GM19099 (cell line): ENCODE data around the gene PSAPL1.

Source experiments
- POLR2A ChIP-seq: IDR thresholded peaks from 3 replicates; pipeline ENCODE4 v1.6.1; 2011; ENCODE audit warnings: low read depth; ENCODE audit not compliant: insufficient read length; ENCODE audit errors: extremely low read depth

PSAPL1 gene

DNA sequence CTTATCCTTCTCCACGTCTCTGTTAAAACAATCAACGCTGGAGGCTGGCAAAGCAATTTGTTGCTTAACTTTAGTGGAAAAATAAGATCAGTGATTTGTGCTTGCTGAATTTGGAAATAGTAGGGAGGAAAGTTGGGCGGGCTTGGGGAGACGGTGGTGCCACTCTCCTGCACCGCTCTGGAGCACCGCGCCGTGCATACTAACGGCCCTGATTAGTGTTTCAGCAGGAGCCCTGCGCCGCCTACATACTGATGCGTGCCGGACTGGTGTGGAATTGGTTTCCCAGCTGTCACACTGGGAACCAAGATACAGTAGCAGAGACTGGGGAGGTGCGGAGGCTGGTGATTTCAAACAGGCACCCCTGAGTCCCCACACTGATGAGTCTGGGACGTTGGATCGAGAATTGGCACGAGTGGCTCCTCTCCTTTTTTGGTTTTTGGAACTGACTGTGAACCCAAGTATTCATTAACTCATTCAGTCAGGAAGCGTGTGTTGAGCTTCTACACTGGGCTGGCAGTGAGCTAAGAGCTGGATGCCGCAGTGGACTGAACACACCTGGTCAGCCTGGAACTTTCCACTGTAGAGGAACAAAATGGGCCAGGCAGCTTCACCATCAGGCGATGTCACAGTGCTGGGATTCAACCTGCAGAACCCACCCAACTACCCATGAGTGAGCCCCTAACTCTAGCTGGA is 29.0 kb upstream of the PSAPL1 start:
- no peak for TF ChIP-seq POLR2A

DNA sequence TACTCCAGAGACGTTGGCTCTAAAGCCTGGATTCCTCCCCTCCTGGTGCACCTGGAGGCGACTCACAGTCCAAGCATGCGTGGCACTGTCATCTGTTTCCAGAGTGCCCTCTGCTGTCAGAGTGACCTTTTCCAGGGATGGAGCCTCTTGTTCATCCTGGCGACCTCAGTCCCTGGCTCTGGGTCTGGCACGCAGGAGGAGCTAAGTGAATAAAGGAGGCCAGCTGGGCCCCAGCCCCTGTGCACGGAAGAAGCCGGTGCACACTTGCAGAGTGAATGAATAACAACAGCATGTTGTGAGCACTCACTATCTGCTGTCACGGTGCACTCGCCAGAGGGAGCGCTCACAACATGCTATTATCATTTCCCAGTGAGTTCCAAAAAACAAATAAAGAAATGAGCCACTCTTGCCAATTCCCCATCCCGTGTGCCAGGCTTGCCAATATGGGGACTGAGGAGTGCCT is 27.8 kb upstream of the PSAPL1 start:
- no peak for TF ChIP-seq POLR2A

DNA sequence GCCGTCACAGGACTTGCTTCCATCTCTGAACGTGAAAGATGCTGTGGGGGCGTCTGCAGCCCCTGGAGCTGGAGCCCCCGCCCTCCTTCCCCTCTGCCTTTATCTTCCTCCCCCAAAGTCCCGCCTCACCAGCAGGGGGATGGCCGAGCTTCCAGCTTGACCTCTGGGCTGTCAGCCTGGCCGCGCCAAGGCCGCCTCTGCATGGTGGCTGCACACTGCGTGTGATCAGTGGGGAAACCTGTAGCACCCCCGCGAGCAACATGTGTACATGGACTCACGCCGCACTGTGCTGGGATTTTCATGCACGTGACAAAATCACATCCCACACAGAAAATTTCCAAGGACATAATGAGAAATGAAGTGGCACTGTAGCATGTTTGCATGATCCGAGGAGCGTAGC is 26.5 kb upstream of the PSAPL1 start:
- TF ChIP-seq POLR2A: no peak

DNA sequence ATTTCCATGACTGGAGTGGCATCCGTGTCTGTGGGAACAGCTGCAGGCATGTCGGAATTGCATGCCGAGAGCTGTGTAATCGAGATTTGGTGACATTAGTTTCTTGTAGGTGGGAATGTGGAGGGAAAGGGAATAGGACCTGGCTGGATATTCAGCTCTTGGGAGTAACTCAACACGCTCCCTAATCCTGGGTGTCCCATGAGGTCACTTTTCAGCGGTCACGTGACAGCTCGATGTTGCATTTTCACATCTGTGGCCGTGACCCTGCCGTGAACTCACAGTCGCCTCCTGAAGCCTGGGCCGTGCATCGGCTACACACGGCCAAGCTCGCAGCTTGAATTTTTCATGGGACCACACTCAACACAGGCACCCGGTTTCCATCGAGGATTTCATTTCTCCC is 25.8 kb upstream of the PSAPL1 start:
- no peak for TF ChIP-seq POLR2A

DNA sequence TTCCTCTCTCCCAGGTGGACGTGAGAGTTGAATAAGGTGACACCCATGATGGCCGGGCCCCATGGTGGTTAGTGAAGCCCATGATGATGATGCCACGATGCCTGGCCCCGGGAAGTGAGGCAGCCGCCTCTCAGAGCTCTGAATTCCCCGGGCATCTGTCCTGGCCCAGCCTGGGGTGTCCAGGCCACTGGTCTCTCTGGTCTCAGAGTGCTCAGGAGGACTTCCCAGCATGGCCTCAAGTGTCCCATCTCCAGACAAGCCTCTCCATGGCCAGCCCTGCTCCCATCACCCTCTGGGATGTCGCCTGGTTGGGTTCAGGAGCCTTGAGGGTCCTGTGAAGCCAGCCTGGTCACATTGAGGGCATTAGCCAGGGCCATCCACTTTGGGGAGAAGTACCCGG is 24.7 kb upstream of the PSAPL1 start:
- no peak for TF ChIP-seq POLR2A

DNA sequence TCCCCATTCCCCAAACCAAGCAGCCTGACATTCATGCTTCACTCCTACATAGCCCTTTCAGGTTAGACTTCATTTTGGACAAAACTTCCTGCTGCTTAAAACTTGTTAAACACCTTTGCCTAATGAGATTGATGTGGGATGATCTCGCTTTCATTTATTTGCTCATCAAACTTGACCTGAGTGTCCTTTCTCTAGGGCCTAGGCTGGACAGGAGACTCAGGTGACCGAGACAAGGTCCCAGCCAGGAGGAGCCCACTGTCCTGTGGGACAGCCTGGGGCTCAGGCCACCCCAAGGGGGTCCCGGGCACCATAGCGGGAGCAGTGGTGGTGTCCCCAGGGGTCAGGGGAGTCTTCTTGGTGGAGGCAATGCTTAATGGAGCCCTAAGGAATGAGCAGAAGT is 23.7 kb upstream of the PSAPL1 start:
- TF ChIP-seq POLR2A: no peak

DNA sequence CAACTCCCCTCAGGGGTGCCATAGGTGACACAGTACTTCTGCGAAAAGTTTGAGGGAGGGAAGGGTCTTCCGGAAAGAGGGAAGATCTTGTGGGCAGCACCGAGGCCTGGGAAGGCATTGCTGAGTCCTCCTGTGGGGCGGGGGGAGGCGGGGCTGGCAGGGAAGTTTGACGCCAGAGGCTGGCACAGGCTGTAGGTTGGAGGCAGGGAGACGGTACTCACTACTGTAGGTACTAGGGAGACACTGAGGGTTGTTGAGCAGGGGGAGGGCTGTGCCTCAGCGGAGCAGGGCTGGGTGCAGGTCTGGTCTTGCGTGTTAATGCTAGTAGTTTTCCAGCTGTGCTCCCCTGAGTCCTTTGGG is 23.3 kb upstream of the PSAPL1 start:
- TF ChIP-seq POLR2A: no peak

DNA sequence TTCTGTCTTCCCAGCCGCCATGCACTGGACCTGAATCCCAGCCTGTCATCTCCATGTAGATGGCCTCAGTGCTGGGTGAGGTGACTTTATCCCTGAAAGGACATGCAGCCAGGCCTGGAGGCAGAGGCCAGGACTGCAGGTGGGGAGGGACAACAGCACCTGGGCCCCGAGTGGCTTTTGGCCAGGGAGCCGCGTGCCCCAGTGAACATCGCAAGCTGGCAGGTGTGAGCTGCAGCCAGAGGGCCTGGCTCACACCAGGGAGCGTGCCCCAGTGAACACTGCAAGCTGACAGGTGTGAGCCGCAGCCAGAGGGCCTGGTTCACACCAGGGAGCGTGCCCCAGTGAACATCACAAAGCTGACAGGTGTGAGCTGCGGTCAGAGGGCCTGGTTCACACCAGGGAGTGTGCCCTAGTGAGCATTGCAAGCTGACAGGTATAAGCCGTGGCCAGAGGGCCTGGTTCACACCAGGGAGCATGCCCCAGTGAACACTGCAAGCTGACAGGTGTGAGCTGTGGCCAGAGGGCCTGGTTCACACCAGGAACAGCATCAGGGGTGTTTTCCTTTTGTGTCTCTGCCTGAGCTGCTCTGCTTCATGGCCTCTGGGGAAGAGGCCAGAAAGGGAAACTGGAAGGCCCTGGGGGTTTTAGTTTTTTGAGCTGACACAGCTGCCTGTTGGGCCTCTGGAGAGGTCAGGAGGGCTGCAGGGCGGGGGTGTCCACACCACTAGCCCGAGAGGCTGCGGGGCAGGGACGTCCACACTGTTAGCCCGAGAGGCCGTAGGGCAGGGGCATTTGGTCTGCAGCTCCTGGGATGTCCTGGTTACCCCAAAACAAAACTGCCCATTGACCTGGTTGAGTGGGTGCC is 22.7 kb upstream of the PSAPL1 start:
- no peak for TF ChIP-seq POLR2A

DNA sequence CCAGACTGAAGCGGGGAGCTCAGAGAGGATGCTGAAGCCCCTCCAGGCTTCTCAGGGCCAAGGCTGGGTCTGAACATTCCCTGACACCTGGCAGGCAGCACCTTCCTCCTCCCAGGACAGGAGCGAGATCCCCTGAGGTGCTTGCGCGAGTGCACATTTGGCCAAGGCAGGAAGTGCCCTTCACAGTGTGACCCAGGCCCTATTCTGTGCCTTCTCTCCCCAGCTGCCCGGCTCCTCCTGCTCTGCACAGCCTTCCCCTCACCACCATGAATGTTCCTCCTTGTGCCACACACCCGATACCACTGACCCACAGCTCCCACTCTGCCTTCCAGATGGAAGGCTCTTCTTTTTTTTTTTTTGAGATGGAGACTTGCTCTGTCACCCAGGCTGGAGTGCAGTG is 17.1 kb upstream of the PSAPL1 start:
- no peak for TF ChIP-seq POLR2A

DNA sequence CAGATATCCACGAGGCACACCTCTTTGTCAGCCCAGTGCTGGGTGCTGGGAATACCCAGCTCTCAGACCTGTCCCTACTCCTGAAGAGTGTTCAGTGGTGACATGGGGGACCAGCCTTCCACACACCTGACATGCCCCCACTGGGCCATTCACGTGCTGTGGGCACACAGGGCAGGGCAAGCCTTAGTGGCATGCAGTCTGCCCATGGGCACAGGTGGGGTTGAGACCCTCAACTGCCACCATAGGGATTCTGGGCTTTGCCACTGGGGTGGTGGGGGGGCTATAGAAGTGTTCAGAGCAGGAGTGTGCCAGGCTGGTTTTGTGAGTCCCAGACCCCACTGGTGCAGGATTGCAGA is 16.7 kb upstream of the PSAPL1 start:
- TF ChIP-seq POLR2A: no peak

DNA sequence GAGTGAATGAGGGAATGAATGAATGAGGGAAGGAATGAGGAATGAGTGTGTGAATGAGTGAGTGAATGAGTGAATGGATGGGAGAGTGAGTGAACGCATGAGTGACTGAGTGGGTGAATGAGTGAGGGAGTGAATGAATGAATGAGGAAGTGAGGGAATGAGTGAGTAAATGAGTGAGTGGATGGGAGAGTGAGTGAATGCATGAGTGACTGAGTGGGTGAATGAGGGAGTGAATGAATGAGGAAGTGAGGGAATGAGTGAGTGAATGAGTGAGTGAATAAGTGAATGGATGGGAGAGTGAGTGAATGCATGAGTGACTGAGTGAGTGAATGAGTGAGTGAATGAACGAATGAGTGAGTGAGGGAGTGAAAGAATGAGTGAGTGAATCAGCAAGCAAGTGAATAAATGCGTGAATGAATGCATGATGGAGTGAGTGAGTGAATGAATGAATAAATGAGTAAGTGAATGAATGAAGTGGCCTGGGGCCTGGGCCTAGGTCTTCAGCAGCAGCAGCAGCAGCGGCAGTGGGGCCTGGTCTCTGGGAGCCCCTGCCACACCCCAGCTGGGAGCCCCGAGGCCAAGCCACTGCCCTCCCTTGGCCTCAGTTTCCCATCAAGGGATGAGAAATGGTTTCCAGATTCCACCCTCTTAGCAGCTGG is 16.2 kb upstream of the PSAPL1 start:
- TF ChIP-seq POLR2A: no peak

DNA sequence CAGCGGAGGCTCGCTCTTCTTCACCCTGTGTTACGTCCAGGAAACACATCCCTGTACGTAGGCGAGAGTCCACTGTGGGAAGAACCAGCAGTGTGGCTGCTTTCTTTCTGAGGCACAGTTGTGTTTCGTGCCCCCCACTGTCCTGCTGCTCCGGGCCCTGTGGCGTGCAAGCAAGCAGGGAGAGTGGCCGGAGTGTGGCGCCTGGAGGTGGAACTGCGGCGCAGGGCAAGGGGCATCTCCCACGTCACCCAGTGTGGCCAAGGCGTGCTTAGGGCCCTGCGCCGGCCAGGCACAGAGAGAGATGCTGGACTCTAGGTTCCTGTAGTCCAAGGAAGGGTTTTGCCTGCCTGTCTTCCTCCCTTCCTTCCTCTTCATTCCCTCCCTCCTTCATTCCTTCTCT is 13.3 kb upstream of the PSAPL1 start:
- TF ChIP-seq POLR2A: no peak

DNA sequence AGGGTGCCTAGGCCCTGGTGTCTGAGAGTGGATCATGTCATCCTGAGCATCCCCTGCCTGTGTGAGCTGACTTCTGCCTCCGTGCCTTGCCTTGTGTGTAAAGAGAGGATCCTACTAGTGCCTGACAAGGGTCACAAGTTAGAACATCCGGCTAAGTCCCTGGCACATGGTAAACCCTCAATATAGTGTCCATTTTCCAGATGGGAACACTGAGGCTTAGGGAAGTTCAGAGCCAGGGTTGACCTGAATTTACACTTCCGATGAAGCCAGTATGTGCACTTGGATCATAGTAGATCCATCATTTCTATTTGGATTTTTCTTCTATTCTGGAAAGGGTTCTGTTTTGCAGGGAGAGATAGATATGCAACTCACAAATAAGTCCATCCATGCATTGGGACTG is 12.5 kb upstream of the PSAPL1 start:
- no peak for TF ChIP-seq POLR2A

DNA sequence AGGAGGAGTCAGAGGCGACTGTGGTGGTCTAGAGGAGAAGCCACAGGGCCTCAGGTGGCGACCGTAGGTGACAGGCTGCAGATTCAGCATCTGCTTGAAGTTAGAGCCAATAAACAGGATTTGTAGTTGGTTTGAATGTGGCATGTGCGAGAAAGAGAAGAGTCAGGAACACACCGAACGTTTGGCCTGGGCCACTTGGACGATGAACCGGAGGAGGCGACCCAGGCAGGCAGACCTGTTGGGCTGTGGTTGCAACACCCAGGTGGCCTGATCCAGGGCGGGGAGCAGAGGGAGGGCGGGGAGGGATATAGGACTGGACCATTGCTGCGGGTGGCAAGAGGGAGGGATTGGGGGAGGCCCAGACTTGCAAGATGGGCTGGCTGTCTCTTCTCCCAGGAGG is 10.0 kb upstream of the PSAPL1 start:
- TF ChIP-seq POLR2A: no peak

DNA sequence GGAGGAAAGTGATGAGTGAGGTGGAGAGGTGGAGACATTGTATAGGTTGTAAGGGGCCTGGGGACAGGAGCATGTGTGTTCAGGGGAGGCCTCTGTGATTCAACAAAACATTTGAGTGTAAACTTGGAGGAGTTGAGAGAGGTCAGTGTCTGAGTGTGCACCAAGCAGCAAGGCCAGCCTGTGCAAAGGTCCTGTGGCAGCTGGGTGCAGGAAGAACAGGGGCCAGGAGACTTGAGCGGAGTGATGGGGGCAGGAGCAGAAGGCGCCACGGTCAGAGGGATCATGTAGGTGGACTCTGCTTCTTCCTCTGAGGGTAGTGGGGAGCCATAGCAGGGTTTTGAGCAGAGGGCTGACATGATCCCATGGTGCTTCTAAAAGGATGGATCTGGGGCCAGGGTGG is 9.6 kb upstream of the PSAPL1 start:
- no peak for TF ChIP-seq POLR2A
